ENCODE measurements around the gene CRAT.

CRAT gene

GRCh38 chr9:129110740-129111527, at the start of gene CRAT, which contains the start of gene PTPA:
CRAT (minus strand) TSS chr9:129110793; CDS start chr9:129110509, 284 bp downstream.
PTPA (plus strand) TSS chr9:129111415; CDS start chr9:129111601, 186 bp downstream.
- H3K4me3 ChIP-seq (ENCODE audit: low read depth, low read length) = peak within 1 kb of the TSS; percentile 86
- in situ Hi-C loops (cut with HindIII; ENCODE audit: low sequenced_read_pairs) = no loop called here
- no peak for TF ChIP-seq CTCF (IDR thresholded peaks at IDR 0.05; ENCODE audit: low read depth, low read length, missing control alignments)
- peak; percentile 72 for DNase-seq (ENCODE audit: low read depth)

- no peak overlapping the region for H3K4me3 ChIP-seq (ENCODE audit: low read depth, low read length)
- DNase-seq (ENCODE audit: low read depth) = no peak
- in situ Hi-C loops (cut with HindIII; ENCODE audit: low sequenced_read_pairs) = no loop called here
- no peak for TF ChIP-seq CTCF (IDR thresholded peaks at IDR 0.05; ENCODE audit: low read depth, low read length, missing control alignments)
These were observed 45.6 kb upstream of the CRAT start for GRCh38 chr9:129156163-129156562.

- in situ Hi-C loops (cut with HindIII; ENCODE audit: low sequenced_read_pairs) = no loop called here
- H3K4me3 ChIP-seq (ENCODE audit: low read depth, low read length) = no peak overlapping the region
- DNase-seq (ENCODE audit: low read depth) = no peak
- no peak for TF ChIP-seq CTCF (IDR thresholded peaks at IDR 0.05; ENCODE audit: low read depth, low read length, missing control alignments)
These were observed 44.4 kb upstream of the CRAT start for GRCh38 chr9:129154866-129155477.

- in situ Hi-C loops (cut with HindIII; ENCODE audit: low sequenced_read_pairs) = no loop called here
- no peak overlapping the region for H3K4me3 ChIP-seq (ENCODE audit: low read depth, low read length)
- DNase-seq (ENCODE audit: low read depth) = no peak
- no peak for TF ChIP-seq CTCF (IDR thresholded peaks at IDR 0.05; ENCODE audit: low read depth, low read length, missing control alignments)
These were observed 40.9 kb upstream of the CRAT start for GRCh38 chr9:129151469-129151868.

GRCh38 chr9:129150672-129151211, 40.1 kb upstream of the CRAT start:
- no peak for TF ChIP-seq CTCF (IDR thresholded peaks at IDR 0.05; ENCODE audit: low read depth, low read length, missing control alignments)
- in situ Hi-C loops (cut with HindIII; ENCODE audit: low sequenced_read_pairs) = no loop called here

GRCh38 chr9:129150122-129150521, 39.5 kb upstream of the CRAT start:
- DNase-seq (ENCODE audit: low read depth) = no peak
- in situ Hi-C loops (cut with HindIII; ENCODE audit: low sequenced_read_pairs) = no loop called here
- TF ChIP-seq CTCF (IDR thresholded peaks at IDR 0.05; ENCODE audit: low read depth, low read length, missing control alignments) = no peak
- H3K4me3 ChIP-seq (ENCODE audit: low read depth, low read length) = no peak overlapping the region

More at GRCh38 chr9:129150672-129151211, 40.1 kb upstream of the CRAT start:
- no peak for DNase-seq (ENCODE audit: low read depth)
- H3K4me3 ChIP-seq (ENCODE audit: low read depth, low read length) = no peak overlapping the region
